WTC11 (cell line): ENCODE measurements around the gene NAA60. TPM values are rescaled to one million over a fixed set of nuclear protein-coding genes. Genes with fewer than 3 reads are reported as not detected.

Experiments used
- ATAC-seq: fragments of 200-7000 bp; cut with Tn5 transposase; 2 replicates; pipeline ENCODE4 v1.10.0; 2021; ENCODE audit warnings: mild to moderate bottlenecking, moderate library complexity
- CTCF ChIA-PET: fragments of 300-600 bp; sonication (Branson Sonifier 250); formaldehyde crosslinking; loops from one replicate; lab custom pipeline; 2021; ENCODE audit warnings: antibody characterized with exemption; lab: Charles Lee
- POLR2A ChIA-PET: fragments of 350-600 bp; sonication (Branson Sonifier 250); formaldehyde crosslinking; loops from one replicate; lab custom pipeline; 2021; ENCODE audit warnings: antibody characterized with exemption; lab: Charles Lee
- DNase-seq: peaks from one replicate; pipeline ENCODE4 v3.0.0; 2021; ENCODE audit warnings: low spot score
- H3K27ac Mint-ChIP-seq: 2 replicates; pipeline ENCODE4 v1.8.0; 2021; ENCODE audit warnings: mixed read lengths
- H3K27me3 Mint-ChIP-seq: 2 replicates; pipeline ENCODE4 v1.8.0; 2021; ENCODE audit warnings: low read depth, mild to moderate bottlenecking, moderate library complexity, mixed read lengths
- H3K36me3 Mint-ChIP-seq: 2 replicates; pipeline ENCODE4 v1.8.0; 2021; ENCODE audit warnings: mixed read lengths
- H3K4me1 Mint-ChIP-seq: 2 replicates; pipeline ENCODE4 v1.8.0; 2022; ENCODE audit warnings: mixed read lengths
- H3K4me3 Mint-ChIP-seq: 2 replicates; pipeline ENCODE4 v1.8.0; 2021; ENCODE audit warnings: mild to moderate bottlenecking, moderate library complexity, mixed read lengths
- H3K9me3 Mint-ChIP-seq: 2 replicates; pipeline ENCODE4 v1.8.0; 2021; ENCODE audit warnings: mixed read lengths
- ATF1 ChIP-seq: sonication (generic); formaldehyde crosslinking; IDR thresholded peaks from 2 replicates; pipeline ENCODE4 v1.8.1; 2023; ENCODE audit warnings: mild to moderate bottlenecking, moderate library complexity, missing genetic modification reagents
- CREB1 ChIP-seq: sonication (generic); formaldehyde crosslinking; IDR thresholded peaks from 2 replicates; pipeline ENCODE4 v1.8.0; 2023; ENCODE audit warnings: mild to moderate bottlenecking, missing genetic modification reagents
- CREM ChIP-seq: sonication (generic); formaldehyde crosslinking; IDR thresholded peaks from 2 replicates; pipeline ENCODE4 v1.8.1; 2022; ENCODE audit warnings: mild to moderate bottlenecking, missing genetic modification reagents, moderate library complexity
- ETV6 ChIP-seq: sonication (generic); formaldehyde crosslinking; IDR thresholded peaks from 2 replicates; pipeline ENCODE4 v1.8.1; 2022; ENCODE audit warnings: mild to moderate bottlenecking, missing genetic modification reagents
- IRF2 ChIP-seq: sonication (generic); formaldehyde crosslinking; IDR thresholded peaks from 2 replicates; pipeline ENCODE4 v1.8.0; 2022; ENCODE audit warnings: low read depth, missing genetic modification reagents, borderline replicate concordance
- MXD4 ChIP-seq: fragments of 250-450 bp; sonication (Bioruptor Pico); IDR thresholded peaks from 2 replicates; pipeline ENCODE4 v1.8.0; 2021; ENCODE audit warnings: mild to moderate bottlenecking, moderate library complexity, borderline replicate concordance
- NR2C2 ChIP-seq: sonication (generic); formaldehyde crosslinking; IDR thresholded peaks from 2 replicates; pipeline ENCODE4 v1.8.0; 2022; ENCODE audit warnings: mild to moderate bottlenecking, missing genetic modification reagents
- NR3C1 ChIP-seq: sonication (generic); formaldehyde crosslinking; conservative IDR thresholded peaks from 2 replicates; pipeline ENCODE4 v1.8.1; 2023; ENCODE audit warnings: low read depth, mild to moderate bottlenecking, missing genetic modification reagents
- RORB ChIP-seq: fragments of 250-450 bp; sonication (Bioruptor Pico); IDR thresholded peaks from 2 replicates; pipeline ENCODE4 v1.9.0; 2021; ENCODE audit warnings: mild to moderate bottlenecking
- TEAD1 ChIP-seq: sonication (generic); formaldehyde crosslinking; IDR thresholded peaks from 2 replicates; pipeline ENCODE4 v1.8.0; 2022; ENCODE audit warnings: mild to moderate bottlenecking, missing genetic modification reagents
- ZBTB21 ChIP-seq: sonication (generic); formaldehyde crosslinking; IDR thresholded peaks from 2 replicates; pipeline ENCODE4 v1.8.1; 2023; ENCODE audit warnings: mild to moderate bottlenecking, missing genetic modification reagents, borderline replicate concordance
- ZNF219 ChIP-seq: sonication (generic); formaldehyde crosslinking; IDR thresholded peaks from 2 replicates; pipeline ENCODE4 v1.8.0; 2023; ENCODE audit warnings: missing genetic modification reagents, mild to moderate bottlenecking, borderline replicate concordance
- ZNF232 ChIP-seq: sonication (generic); formaldehyde crosslinking; IDR thresholded peaks from 2 replicates; pipeline ENCODE4 v1.8.0; 2022; ENCODE audit warnings: mild to moderate bottlenecking, missing genetic modification reagents
- ZNF396 ChIP-seq: fragments of 250-450 bp; sonication (Bioruptor Pico); IDR thresholded peaks from 2 replicates; pipeline ENCODE4 v1.8.0; 2021; ENCODE audit warnings: mild to moderate bottlenecking, moderate library complexity, borderline replicate concordance
- total RNA-seq: library from RNA; stranded (reverse); gene quantifications from 3 replicates; pipeline ENCODE4 v1.2.3, GENCODE V29; 2021
- TF ChIP-seq, protein P1 (sequence below): fragments of 250-450 bp; sonication (Bioruptor Pico); IDR thresholded peaks from 2 replicates; pipeline ENCODE4 v1.9.0; 2021; ENCODE audit warnings: moderate library complexity, mild to moderate bottlenecking, inconsistent platforms, borderline replicate concordance
- TF ChIP-seq, protein P2 (sequence below): sonication (generic); formaldehyde crosslinking; IDR thresholded peaks from 2 replicates; pipeline ENCODE4 v1.8.1; 2023; ENCODE audit warnings: mild to moderate bottlenecking, missing genetic modification reagents, moderate library complexity
- TF ChIP-seq, protein P3 (sequence below): fragments of 250-450 bp; sonication (Bioruptor Pico); IDR thresholded peaks from 2 replicates; pipeline ENCODE4 v1.9.0; 2021; ENCODE audit warnings: mild to moderate bottlenecking
- TF ChIP-seq, protein P4 (sequence below): sonication (generic); formaldehyde crosslinking; conservative IDR thresholded peaks from 2 replicates; pipeline ENCODE4 v1.8.1; 2023; ENCODE audit warnings: mild to moderate bottlenecking, low read depth, missing genetic modification reagents, moderate library complexity
- TF ChIP-seq, protein P5 (sequence below): sonication (generic); formaldehyde crosslinking; IDR thresholded peaks from 2 replicates; pipeline ENCODE4 v1.8.0; 2022; ENCODE audit warnings: mild to moderate bottlenecking, missing genetic modification reagents
- TF ChIP-seq, protein P6 (sequence below): fragments of 250-450 bp; sonication (Bioruptor Pico); conservative IDR thresholded peaks from 2 replicates; pipeline ENCODE4 v1.9.0; 2021; ENCODE audit warnings: mild to moderate bottlenecking
- TF ChIP-seq, protein P7 (sequence below): sonication (generic); formaldehyde crosslinking; IDR thresholded peaks from 2 replicates; pipeline ENCODE4 v1.8.1; 2022; ENCODE audit warnings: missing genetic modification reagents, borderline replicate concordance

NAA60 gene
- total RNA-seq, 1 experiment from 2014 or later, result 50.3 TPM

DNA sequence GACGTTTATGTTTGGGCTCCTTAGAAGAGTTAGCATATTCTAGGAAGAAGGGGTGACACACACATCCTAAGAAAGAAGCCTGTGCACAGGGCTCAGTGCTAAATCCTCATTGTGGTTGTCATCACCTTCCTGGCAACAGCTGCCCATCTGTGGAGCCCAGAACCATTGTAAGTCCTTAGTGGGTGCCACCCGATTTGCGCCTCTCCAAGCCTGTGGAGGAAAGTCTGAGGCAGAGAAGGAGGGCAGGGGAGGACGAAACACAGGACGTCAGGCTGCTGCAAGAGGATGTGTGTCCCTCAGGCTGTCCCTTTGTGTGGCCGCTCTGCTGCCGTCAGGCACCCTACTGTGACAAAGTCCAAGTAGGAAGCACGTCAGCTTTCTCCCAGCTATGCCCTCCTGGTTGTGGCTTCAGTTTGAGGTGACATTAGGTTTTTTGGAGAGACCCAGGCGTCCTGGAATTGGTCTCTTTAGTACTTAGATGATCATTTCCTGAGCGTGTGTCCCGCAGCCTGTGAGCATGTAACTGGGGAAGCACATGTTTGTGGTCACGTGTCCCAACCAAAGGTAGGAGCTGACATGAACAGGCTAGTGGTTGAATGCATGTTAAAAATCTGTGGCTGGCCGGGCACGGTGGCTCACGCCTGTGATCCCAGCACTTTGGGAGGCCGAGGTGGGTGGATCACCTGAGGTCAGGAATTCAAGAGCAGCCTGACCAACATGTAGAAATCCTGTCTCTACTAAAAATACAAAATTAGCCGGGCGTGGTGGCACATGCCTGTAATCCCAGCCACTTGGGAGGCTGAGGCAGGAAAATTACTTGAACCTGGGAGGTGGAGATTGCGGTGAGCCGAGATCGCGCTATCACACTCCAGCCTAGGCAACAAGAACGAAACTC lies 68.1 kb downstream of the NAA60 start:
- Mint-ChIP-seq H3K36me3 (peaks cover 36% of the 10 kb centered on the region), H3K27ac (no peak overlapping the region), H3K9me3 (no peaks in the 10 kb centered on the region), H3K27me3 (no peaks in the 10 kb centered on the region), H3K4me3 (no peak overlapping the region), H3K4me1 (no peaks in the 10 kb centered on the region)
- ChIA-PET POLR2A (no interaction called here), CTCF (interaction anchor here (0.7 kb wide), 1 partner anchor 352 kb away, joined by 3 read pairs; no protein-coding TSS in a partner anchor)
- TF ChIP-seq, protein P1, sequence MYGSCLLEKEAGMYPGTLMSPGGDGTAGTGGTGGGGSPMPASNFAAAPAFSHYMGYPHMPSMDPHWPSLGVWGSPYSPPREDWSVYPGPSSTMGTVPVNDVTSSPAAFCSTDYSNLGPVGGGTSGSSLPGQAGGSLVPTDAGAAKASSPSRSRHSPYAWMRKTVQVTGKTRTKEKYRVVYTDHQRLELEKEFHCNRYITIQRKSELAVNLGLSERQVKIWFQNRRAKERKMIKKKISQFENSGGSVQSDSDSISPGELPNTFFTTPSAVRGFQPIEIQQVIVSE (CRISPR knock-in tag), result no peak
- no peak for TF ChIP-seq CREM
- TF ChIP-seq, protein P2, sequence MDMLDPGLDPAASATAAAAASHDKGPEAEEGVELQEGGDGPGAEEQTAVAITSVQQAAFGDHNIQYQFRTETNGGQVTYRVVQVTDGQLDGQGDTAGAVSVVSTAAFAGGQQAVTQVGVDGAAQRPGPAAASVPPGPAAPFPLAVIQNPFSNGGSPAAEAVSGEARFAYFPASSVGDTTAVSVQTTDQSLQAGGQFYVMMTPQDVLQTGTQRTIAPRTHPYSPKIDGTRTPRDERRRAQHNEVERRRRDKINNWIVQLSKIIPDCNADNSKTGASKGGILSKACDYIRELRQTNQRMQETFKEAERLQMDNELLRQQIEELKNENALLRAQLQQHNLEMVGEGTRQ (CRISPR knock-in tag), result no peak
- TF ChIP-seq NR3C1 (CRISPR knock-in tag), result no peak
- no peak for TF ChIP-seq NR2C2 (CRISPR knock-in tag)
- TF ChIP-seq, protein P3, sequence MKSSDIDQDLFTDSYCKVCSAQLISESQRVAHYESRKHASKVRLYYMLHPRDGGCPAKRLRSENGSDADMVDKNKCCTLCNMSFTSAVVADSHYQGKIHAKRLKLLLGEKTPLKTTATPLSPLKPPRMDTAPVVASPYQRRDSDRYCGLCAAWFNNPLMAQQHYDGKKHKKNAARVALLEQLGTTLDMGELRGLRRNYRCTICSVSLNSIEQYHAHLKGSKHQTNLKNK (CRISPR knock-in tag), result no peak
- DNase-seq (no peak), ATAC-seq (no peak)

DNA sequence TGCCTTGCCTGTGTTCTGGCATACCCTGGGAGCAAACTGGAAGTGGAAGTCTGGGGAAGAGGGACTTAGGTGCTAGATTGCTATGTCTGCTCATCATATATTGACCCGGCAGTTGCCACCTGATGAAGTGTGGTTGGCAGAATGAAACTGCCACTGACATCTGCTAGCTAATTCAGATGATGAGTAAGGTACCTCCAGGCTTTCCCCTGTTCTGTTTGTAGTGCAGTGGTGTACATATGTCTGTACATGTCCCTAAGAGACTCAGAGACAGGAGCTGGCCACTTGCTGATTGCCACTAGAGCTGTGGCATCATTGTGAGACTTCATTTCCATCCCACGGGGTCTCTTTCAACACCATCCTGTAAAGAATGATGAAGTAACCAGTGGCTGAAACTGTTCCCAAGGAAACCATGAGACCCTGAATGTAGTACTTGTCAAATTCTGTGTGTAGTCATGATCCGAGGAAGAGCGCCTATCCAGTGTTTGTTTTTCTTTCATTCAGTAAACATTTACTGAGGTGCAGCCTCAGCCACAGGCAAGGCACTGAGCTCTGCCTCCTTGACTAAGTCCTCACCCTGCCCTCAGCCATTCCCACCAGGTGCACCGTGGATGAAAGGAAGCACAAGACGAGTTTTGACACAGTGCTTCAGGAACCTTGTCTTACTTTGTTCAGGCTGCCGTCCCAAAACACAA lies 70.6 kb downstream of the NAA60 start:
- Mint-ChIP-seq H3K4me1 (no peaks in the 10 kb centered on the region), H3K9me3 (no peaks in the 10 kb centered on the region), H3K4me3 (no peak overlapping the region), H3K27ac (peak overlapping the region; percentile 9; the same call in 1 of the 2 replicates), H3K27me3 (no peaks in the 10 kb centered on the region), H3K36me3 (peaks cover 27% of the 10 kb centered on the region)
- DNase-seq, result no peak
- ChIA-PET POLR2A (no interaction called here), CTCF (no interaction called here)
- ATAC-seq, result no peak
- TF ChIP-seq ZBTB21 (CRISPR knock-in tag), result no peak
- TF ChIP-seq, protein P4, sequence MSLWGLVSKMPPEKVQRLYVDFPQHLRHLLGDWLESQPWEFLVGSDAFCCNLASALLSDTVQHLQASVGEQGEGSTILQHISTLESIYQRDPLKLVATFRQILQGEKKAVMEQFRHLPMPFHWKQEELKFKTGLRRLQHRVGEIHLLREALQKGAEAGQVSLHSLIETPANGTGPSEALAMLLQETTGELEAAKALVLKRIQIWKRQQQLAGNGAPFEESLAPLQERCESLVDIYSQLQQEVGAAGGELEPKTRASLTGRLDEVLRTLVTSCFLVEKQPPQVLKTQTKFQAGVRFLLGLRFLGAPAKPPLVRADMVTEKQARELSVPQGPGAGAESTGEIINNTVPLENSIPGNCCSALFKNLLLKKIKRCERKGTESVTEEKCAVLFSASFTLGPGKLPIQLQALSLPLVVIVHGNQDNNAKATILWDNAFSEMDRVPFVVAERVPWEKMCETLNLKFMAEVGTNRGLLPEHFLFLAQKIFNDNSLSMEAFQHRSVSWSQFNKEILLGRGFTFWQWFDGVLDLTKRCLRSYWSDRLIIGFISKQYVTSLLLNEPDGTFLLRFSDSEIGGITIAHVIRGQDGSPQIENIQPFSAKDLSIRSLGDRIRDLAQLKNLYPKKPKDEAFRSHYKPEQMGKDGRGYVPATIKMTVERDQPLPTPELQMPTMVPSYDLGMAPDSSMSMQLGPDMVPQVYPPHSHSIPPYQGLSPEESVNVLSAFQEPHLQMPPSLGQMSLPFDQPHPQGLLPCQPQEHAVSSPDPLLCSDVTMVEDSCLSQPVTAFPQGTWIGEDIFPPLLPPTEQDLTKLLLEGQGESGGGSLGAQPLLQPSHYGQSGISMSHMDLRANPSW (CRISPR knock-in tag), result no peak
- TF ChIP-seq CREB1 (CRISPR knock-in tag), result no peak
- no peak for TF ChIP-seq ETV6 (CRISPR knock-in tag)
- no peak for TF ChIP-seq ZNF219
- TF ChIP-seq TEAD1, result no peak
- TF ChIP-seq, protein P2 (CRISPR knock-in tag), result no peak
- TF ChIP-seq, protein P5, sequence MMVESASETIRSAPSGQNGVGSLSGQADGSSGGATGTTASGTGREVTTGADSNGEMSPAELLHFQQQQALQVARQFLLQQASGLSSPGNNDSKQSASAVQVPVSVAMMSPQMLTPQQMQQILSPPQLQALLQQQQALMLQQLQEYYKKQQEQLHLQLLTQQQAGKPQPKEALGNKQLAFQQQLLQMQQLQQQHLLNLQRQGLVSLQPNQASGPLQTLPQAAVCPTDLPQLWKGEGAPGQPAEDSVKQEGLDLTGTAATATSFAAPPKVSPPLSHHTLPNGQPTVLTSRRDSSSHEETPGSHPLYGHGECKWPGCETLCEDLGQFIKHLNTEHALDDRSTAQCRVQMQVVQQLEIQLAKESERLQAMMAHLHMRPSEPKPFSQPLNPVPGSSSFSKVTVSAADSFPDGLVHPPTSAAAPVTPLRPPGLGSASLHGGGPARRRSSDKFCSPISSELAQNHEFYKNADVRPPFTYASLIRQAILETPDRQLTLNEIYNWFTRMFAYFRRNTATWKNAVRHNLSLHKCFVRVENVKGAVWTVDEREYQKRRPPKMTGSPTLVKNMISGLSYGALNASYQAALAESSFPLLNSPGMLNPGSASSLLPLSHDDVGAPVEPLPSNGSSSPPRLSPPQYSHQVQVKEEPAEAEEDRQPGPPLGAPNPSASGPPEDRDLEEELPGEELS (CRISPR knock-in tag), result no peak
- TF ChIP-seq MXD4 (CRISPR knock-in tag), result no peak
- TF ChIP-seq ATF1 (CRISPR knock-in tag), result no peak
- no peak for TF ChIP-seq ZNF232 (CRISPR knock-in tag)
- TF ChIP-seq, protein P6, sequence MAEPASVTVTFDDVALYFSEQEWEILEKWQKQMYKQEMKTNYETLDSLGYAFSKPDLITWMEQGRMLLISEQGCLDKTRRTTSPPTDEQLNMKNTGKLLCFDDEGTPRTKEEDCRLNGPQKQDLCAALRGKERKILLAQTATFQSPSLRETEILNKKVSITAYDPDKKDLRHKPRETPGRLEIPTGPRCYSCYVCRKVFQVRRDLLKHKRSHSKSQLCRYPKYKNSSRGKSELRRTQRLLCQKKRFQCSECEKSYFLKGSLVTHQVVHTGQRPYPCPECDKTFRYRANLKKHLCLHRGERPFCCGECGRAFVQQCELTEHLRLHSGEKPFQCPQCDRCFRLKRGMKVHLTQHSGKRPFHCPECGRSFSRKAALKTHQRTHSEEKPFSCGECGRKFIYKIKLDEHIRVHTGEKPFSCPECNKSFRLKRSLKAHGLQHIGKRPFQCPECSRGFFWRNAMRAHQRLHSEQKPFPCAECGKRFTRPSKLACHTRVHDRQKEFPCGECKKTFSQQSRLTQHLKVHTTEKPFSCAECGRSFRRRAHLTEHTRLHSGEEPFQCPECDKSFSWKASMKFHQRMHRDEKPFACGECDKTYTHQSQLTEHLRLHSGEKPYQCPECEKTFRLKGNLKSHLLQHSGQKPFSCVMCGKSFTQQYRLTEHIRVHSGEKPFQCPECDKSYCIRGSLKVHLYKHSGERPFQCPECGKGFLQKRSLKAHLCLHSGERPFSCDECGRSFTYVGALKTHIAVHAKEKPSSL (CRISPR knock-in tag), result no peak
- no peak for TF ChIP-seq RORB
- TF ChIP-seq IRF2 (CRISPR knock-in tag), result no peak
- no peak for TF ChIP-seq ZNF396
- TF ChIP-seq, protein P7, sequence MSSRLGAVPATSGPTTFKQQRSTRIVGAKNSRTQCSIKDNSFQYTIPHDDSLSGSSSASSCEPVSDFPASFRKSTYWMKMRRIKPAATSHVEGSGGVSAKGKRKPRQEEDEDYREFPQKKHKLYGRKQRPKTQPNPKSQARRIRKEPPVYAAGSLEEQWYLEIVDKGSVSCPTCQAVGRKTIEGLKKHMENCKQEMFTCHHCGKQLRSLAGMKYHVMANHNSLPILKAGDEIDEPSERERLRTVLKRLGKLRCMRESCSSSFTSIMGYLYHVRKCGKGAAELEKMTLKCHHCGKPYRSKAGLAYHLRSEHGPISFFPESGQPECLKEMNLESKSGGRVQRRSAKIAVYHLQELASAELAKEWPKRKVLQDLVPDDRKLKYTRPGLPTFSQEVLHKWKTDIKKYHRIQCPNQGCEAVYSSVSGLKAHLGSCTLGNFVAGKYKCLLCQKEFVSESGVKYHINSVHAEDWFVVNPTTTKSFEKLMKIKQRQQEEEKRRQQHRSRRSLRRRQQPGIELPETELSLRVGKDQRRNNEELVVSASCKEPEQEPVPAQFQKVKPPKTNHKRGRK (CRISPR knock-in tag), result no peak
